Testis (tissue), 3 donors: ENCODE data around the gene PDK3. TPM values are rescaled to one million over a fixed set of nuclear protein-coding genes. Genes with fewer than 3 reads are reported as not detected.

Experiments used
- DNase-seq: peaks from one replicate; pipeline ENCODE4 v3.0.0-alpha.2; 2019
- H3K27ac ChIP-seq, 2 donors: fragments of 200-600 bp; sonication (generic); one replicate each; pipeline ENCODE4 v1.5.1; 2019
- H3K27me3 ChIP-seq: fragments of 200-600 bp; sonication (generic); one replicate; pipeline ENCODE4 v1.5.1; 2019
- H3K36me3 ChIP-seq: fragments of 200-600 bp; sonication (generic); one replicate; pipeline ENCODE4 v1.5.1; 2017; ENCODE audit warnings: low read depth; ENCODE audit errors: missing control alignments
- H3K4me1 ChIP-seq: fragments of 200-600 bp; sonication (generic); one replicate; pipeline ENCODE4 v1.5.1; 2019
- H3K4me3 ChIP-seq, 2 donors: fragments of 200-600 bp; sonication (generic); one replicate each; pipeline ENCODE4 v1.5.1; 2017 to 2019
- H3K9me3 ChIP-seq: fragments of 200-600 bp; sonication (generic); one replicate; pipeline ENCODE4 v1.5.1; 2017
- CTCF ChIP-seq, 3 experiments: fragments of 450-650 bp in 2 of 3; fragments of 200-600 bp in 1 of 3; sonication (generic) in 1 of 3; IDR thresholded peaks; one replicate each; pipeline ENCODE4 v1.5.1; 2016 to 2019; ENCODE audit warnings: antibody characterized with exemption in 3 of 3, mild to moderate bottlenecking in 2 of 3, moderate library complexity in 1 of 3
- POLR2A ChIP-seq: fragments of 450-650 bp; IDR thresholded peaks from one replicate; pipeline ENCODE4 v1.6.1; 2017; ENCODE audit warnings: antibody characterized with exemption, mild to moderate bottlenecking, moderate library complexity
- WGBS, 2 donors: methylation state at CpG; one replicate each; pipeline ENCODE4 v1.1.5; 2018; 5-methylcytosine and 5-hydroxymethylcytosine counted together
- intact Hi-C: fragments of 100-400 bp; cut with DNase I; formaldehyde crosslinking; loops from one replicate; pipeline ENCODE4 v1.15.1; 2023; ENCODE audit warnings: low total_unique reads
- polyA plus RNA-seq: library from polyadenylated mRNA; stranded (reverse); fragments of 350-450 nt; fragmentation: Illumina TruSeq; extraction: RNeasy Lipid Tissue Mini Kit (QIAGEN cat#74804); gene quantifications from one replicate; pipeline ENCODE4 v1.2.3, GENCODE V29; 2014; ENCODE audit warnings: low read depth, low replicate concordance; ENCODE audit not compliant: insufficient read depth
- small RNA-seq, 2 donors: library from RNA; depleted of rRNA; stranded (forward); fragments of <200 nt; gene quantifications; one replicate each; pipeline ENCODE3, GENCODE V24; 2016
- total RNA-seq, 2 donors: library from RNA; depleted of rRNA; stranded (reverse); fragments of >200 nt; gene quantifications; one replicate each; pipeline ENCODE4 v1.2.3, GENCODE V29; 2016

Gene PDK3
- total and polyA plus RNA-seq, 3 donors from 2014 or later = 28.1 to 74.8 (median 71.1) TPM

DNA sequence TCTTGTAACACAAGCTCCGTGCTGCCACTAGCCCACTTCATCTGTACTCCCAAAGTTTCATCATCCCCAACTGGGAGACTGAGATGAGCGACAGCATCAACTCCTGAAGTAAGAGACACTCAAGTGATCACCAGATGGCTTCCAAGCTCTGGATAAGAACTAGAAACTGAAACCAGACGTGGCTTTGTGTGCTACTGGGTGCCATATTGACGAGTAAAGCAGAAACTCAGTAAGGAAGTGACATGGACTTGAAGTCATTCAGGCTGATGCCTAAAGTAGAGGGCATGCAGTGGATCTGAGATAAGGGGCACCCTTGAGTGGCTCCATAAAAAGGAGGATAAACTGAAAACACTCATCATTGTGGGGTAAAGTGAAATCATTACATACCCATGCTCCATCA is 109.7 kb downstream of the PDK3 start:
- intact Hi-C loops = no loop called here
- Histone ChIP-seq H3K36me3 (no peaks in the 10 kb centered on the region), H3K9me3 (no peaks in the 10 kb centered on the region), H3K27me3 (no peaks in the 10 kb centered on the region), H3K4me1 (no peaks in the 10 kb centered on the region), H3K27ac (no peak overlapping the region), H3K4me3 (no peak overlapping the region)
- DNase-seq = no peak
- 87 to 96% methylated on average over 3 to 4 of the region's 4 CpGs for WGBS, 2 donors
- TF ChIP-seq CTCF (IDR thresholded peaks at IDR 0.05) (no peak), POLR2A (no peak)

DNA sequence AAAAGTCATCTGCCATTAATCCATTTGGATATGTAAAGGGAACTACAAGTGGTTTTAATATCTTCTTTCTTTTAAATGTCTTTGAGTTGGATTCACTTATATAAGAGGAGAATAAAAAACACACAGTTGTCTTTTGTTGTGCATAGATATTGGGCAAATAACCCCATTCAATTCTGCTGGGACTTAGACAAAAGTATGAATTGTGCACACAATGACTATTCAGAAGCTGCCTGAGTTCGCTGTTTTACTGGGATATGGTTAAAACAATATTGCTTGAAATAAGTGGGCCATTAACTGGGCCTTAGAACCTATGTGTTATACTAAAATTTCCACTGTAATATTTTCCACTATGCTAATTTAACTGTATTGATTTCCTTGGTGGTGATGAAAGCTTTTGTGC is 110.4 kb downstream of the PDK3 start:
- no peaks in the 10 kb centered on the region for H3K36me3 ChIP-seq
- no peak for DNase-seq
- H3K27me3 ChIP-seq = no peaks in the 10 kb centered on the region
- intact Hi-C loops = no loop called here
- no peak overlapping the region for H3K4me3 ChIP-seq
- WGBS, 2 donors = 100% methylated on average over 1 of the region's 1 CpG
- H3K27ac ChIP-seq = no peak overlapping the region
- TF ChIP-seq POLR2A (no peak), CTCF (IDR thresholded peaks at IDR 0.05) (no peak)
- H3K4me1 ChIP-seq = no peaks in the 10 kb centered on the region
- no peaks in the 10 kb centered on the region for H3K9me3 ChIP-seq

GRCh38 chrX:24577091-24577490 is 112.0 kb downstream of the PDK3 start:
- no peaks in the 10 kb centered on the region for H3K4me1 ChIP-seq
- H3K4me3 ChIP-seq = no peak overlapping the region
- TF ChIP-seq POLR2A (no peak), CTCF (IDR thresholded peaks at IDR 0.05) (no peak)
- no peak overlapping the region for H3K27ac ChIP-seq
- WGBS, 2 donors = 94 to 95% methylated on average over 9 of the region's 9 CpGs
- DNase-seq = no peak
- no peaks in the 10 kb centered on the region for H3K27me3 ChIP-seq
- no peaks in the 10 kb centered on the region for H3K9me3 ChIP-seq
- intact Hi-C loops = no loop called here
- no peaks in the 10 kb centered on the region for H3K36me3 ChIP-seq

Small RNAs within 50 kb of the gene (small RNA-seq; reads per million reads assigned to genes)
- gene SNRPEP9 = 0 reads per million in 2 donors

Other genes with a start within 250 kb of the PDK3 start
- gene SUPT20HL2, start 151.2 kb upstream of the PDK3 start, total RNA-seq = 10 to 100 TPM; 17.0 to 17.1 TPM
- 2.0 TPM for gene SUPT20HL2, start 151.2 kb upstream of the PDK3 start, polyA plus RNA-seq
- gene SUPT20HL1, start 104.6 kb upstream of the PDK3 start, total RNA-seq = 1 to 10 TPM; 1.5 to 3.1 TPM
- gene SUPT20HL1, start 104.6 kb upstream of the PDK3 start, polyA plus RNA-seq = 0.99 TPM
- gene PCYT1B, start 182.1 kb downstream of the PDK3 start, total RNA-seq = 10 to 100 TPM; 15.5 to 23.9 TPM
- gene PCYT1B, start 182.1 kb downstream of the PDK3 start, polyA plus RNA-seq = 24.0 TPM
- 10 to 100 TPM; 15.0 to 15.7 TPM for gene POLA1, start 228.6 kb downstream of the PDK3 start, total RNA-seq
- gene POLA1, start 228.6 kb downstream of the PDK3 start, polyA plus RNA-seq = 5.4 TPM